HCT116 (cell line): ENCODE measurements around the gene MTX2. TPM values are rescaled to one million over a fixed set of nuclear protein-coding genes. Genes with fewer than 3 reads are reported as not detected.

Source experiments
- ATAC-seq: fragments of 200-7000 bp; cut with Tn5 transposase; 2 replicates; pipeline ENCODE4 v1.9.1; 2020; ENCODE audit warnings: mild to moderate bottlenecking, moderate library complexity
- BruUV-seq: library from RNA; stranded (reverse); fragments of 400-500 nt; replicated peaks from 2 replicates; lab custom pipeline; 2021; lab: Mats Ljungman, UMichigan
- CTCF ChIA-PET: fragments of 300-600 bp; sonication (Branson Sonifier 250); formaldehyde crosslinking; loops from one replicate; lab custom pipeline; 2021; ENCODE audit warnings: antibody characterized with exemption; lab: Charles Lee
- POLR2A ChIA-PET: fragments of 300-600, 350-600 bp; sonication (Branson Sonifier 250); formaldehyde crosslinking; loops from one replicate; lab custom pipeline; 2021; ENCODE audit warnings: antibody characterized with exemption; lab: Charles Lee
- RAD21 ChIA-PET, 2 experiments: fragments of 300-600 bp; sonication (Branson Sonifier 250); formaldehyde crosslinking; loops; one replicate each; lab custom pipeline; 2023; ENCODE audit warnings: low total read pairs in 2 of 2; ENCODE audit not compliant: uncharacterized antibody in 2 of 2, unreplicated experiment in 2 of 2, low non-redundant PET in 1 of 2; lab: Charles Lee
- DNase-seq: peaks from one replicate; pipeline ENCODE4 v3.0.0-alpha.2; 2010; ENCODE audit warnings: low read depth, low spot score
- H2AFZ ChIP-seq: fragments of 200-600 bp; shearing (Covaris generic), sonication (generic); 2 replicates; pipeline ENCODE4 v1.6.1; 2017; ENCODE audit warnings: low read depth, mixed run types, mixed read lengths, antibody characterized with exemption, low read length; ENCODE audit not compliant: poor library complexity, severe bottlenecking
- H3K27ac ChIP-seq: 2 replicates; pipeline ENCODE4 v1.5.1; 2012; ENCODE audit warnings: low read depth, low read length
- H3K27me3 ChIP-seq: fragments of 200-600 bp; sonication (generic); 2 replicates; pipeline ENCODE4 v1.6.1; 2016; ENCODE audit warnings: mixed run types, low read length, mixed read lengths; ENCODE audit not compliant: insufficient read depth
- H3K36me3 ChIP-seq, 2 experiments: fragments of 200-500 bp in 1 of 2; fragments of 200-600 bp in 1 of 2; sonication (Bioruptor generic) in 1 of 2; sonication (generic) in 1 of 2; 2 replicates each; pipeline versions ENCODE4 v1.5.1 to v1.6.1; 2014 to 2016; ENCODE audit warnings: low read length in 2 of 2, inconsistent platforms in 1 of 2, mixed read lengths in 1 of 2, mixed run types in 1 of 2; ENCODE audit not compliant: insufficient read depth in 2 of 2, control insufficient read depth in 1 of 2
- H3K4me1 ChIP-seq, 2 experiments: fragments of 200-600 bp in 1 of 2; sonication (generic) in 1 of 2; 2 replicates each; pipeline versions ENCODE4 v1.5.1 to v1.6.1; 2012 to 2017; ENCODE audit warnings: low read length in 2 of 2, inconsistent platforms in 1 of 2, mild to moderate bottlenecking in 1 of 2, mixed read lengths in 1 of 2, mixed run types in 1 of 2, moderate library complexity in 1 of 2; ENCODE audit not compliant: insufficient read depth in 2 of 2, control insufficient read depth in 1 of 2
- H3K4me2 ChIP-seq: fragments of 200-600 bp; sonication (generic); 2 replicates; pipeline ENCODE4 v1.6.1; 2017; ENCODE audit warnings: mixed run types, low read length, mixed read lengths
- H3K4me3 ChIP-seq, 2 experiments: fragments of 200-600 bp in 1 of 2; sonication (generic) in 1 of 2; replicated peaks in 1 of 2; 2 replicates each; pipeline ENCODE4 v1.5.1; 2011 to 2016; ENCODE audit warnings: low read length in 2 of 2, control low read depth in 1 of 2, low read depth in 1 of 2, mild to moderate bottlenecking in 1 of 2, mixed read lengths in 1 of 2, mixed run types in 1 of 2
- H3K79me2 ChIP-seq: fragments of 200-600 bp; sonication (generic); 2 replicates; pipeline ENCODE4 v1.6.1; 2017; ENCODE audit warnings: mild to moderate bottlenecking, mixed run types, low read length, moderate library complexity, mixed read lengths; ENCODE audit not compliant: insufficient read depth
- H3K9ac ChIP-seq: fragments of 200-600 bp; sonication (generic); 2 replicates; pipeline ENCODE4 v1.6.1; 2016; ENCODE audit warnings: low read length, mixed read lengths
- H3K9me2 ChIP-seq: fragments of 200-600 bp; sonication (generic), shearing (Covaris generic); 2 replicates; pipeline ENCODE4 v1.6.1; 2017; ENCODE audit warnings: mixed run types, mild to moderate bottlenecking, moderate library complexity; ENCODE audit not compliant: insufficient read depth
- H3K9me3 ChIP-seq, 2 experiments: fragments of 200-500 bp in 1 of 2; fragments of 200-600 bp in 1 of 2; sonication (Bioruptor generic) in 1 of 2; sonication (generic) in 1 of 2; 2 replicates each; pipeline ENCODE4 v1.6.1; 2014 to 2017; ENCODE audit warnings: low read length in 2 of 2, mixed read lengths in 2 of 2, inconsistent platforms in 1 of 2, low read depth in 1 of 2, mild to moderate bottlenecking in 1 of 2, mixed run types in 1 of 2, moderate library complexity in 1 of 2; ENCODE audit not compliant: control insufficient read depth in 1 of 2, insufficient read depth in 1 of 2
- H4K20me1 ChIP-seq: fragments of 200-600 bp; sonication (generic), shearing (Covaris generic); 2 replicates; pipeline ENCODE4 v1.6.1; 2017; ENCODE audit warnings: mixed run types, mild to moderate bottlenecking, moderate library complexity; ENCODE audit not compliant: insufficient read depth
- CBX3 ChIP-seq: IDR thresholded peaks from 2 replicates; pipeline ENCODE4 v1.6.1; 2012; ENCODE audit warnings: low read depth
- EGR1 ChIP-seq: IDR thresholded peaks from 2 replicates; pipeline ENCODE4 v1.6.1; 2012; ENCODE audit warnings: low read depth
- ELF1 ChIP-seq: IDR thresholded peaks from 2 replicates; pipeline ENCODE4 v1.6.1; 2012; ENCODE audit warnings: low read depth, borderline replicate concordance
- EZH2 ChIP-seq: fragments of 200-600 bp; sonication (generic); IDR thresholded peaks from 2 replicates; pipeline ENCODE4 v1.6.1; 2017; ENCODE audit warnings: antibody characterized with exemption, mixed run types
- JUND ChIP-seq: IDR thresholded peaks from 2 replicates; pipeline ENCODE4 v1.6.1; 2012
- SIN3A ChIP-seq: IDR thresholded peaks from 2 replicates; pipeline ENCODE4 v1.6.1; 2012; ENCODE audit warnings: low read depth
- SP1 ChIP-seq: IDR thresholded peaks from 2 replicates; pipeline ENCODE4 v1.6.1; 2012; ENCODE audit warnings: low read depth
- SRF ChIP-seq: IDR thresholded peaks from 2 replicates; pipeline ENCODE4 v1.6.1; 2012; ENCODE audit warnings: low read depth
- YY1 ChIP-seq: IDR thresholded peaks from 2 replicates; pipeline ENCODE4 v1.6.1; 2011; ENCODE audit warnings: low read length, low read depth, moderate library complexity, mild to moderate bottlenecking; ENCODE audit not compliant: insufficient replicate concordance; ENCODE audit errors: extremely low read depth
- intact Hi-C: fragments of 100-400 bp; cut with micrococcal nuclease; formaldehyde crosslinking; loops from 2 replicates; pipeline ENCODE4 v1.10.0; 2022
- total RNA-seq: library from RNA; stranded (reverse); gene quantifications from one replicate; pipeline ENCODE4 v1.2.1, GENCODE V29; 2021; ENCODE audit not compliant: unreplicated experiment
- TF ChIP-seq, protein P1 (sequence below): IDR thresholded peaks from 2 replicates; pipeline ENCODE4 v1.6.1; 2012
- TF ChIP-seq, protein P2 (sequence below): IDR thresholded peaks from 2 replicates; pipeline ENCODE4 v1.6.1; 2012; ENCODE audit warnings: low read depth
- TF ChIP-seq, protein P3 (sequence below): IDR thresholded peaks from 2 replicates; pipeline ENCODE4 v1.6.1; 2011; ENCODE audit warnings: mild to moderate bottlenecking, low read length, moderate library complexity; ENCODE audit not compliant: insufficient replicate concordance; ENCODE audit errors: extremely low read depth

MTX2 gene
- total RNA-seq, 1 experiment from 2014 or later, result 38.9 TPM

DNA sequence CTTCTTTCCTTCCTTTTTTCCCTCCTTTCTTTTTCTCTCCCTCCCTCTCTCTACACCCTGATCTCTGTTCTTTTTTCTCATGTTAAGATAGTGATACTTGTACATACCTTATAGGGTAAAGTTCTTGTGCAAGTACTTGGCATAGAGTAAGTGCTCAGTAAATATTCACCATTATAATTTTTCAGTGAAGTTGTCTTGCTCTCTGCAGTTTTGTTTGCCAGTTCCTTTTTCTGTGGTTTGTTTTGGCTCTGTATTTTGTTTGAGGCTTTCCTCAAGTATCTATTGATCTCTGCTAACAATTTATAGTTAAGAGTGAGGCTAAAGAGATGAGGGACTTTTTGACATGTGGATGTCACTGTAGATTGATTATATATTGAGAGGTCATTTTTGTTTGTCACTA lies 48.0 kb downstream of the MTX2 start:
- intact Hi-C loops, result no loop called here
- H3K27ac ChIP-seq, result no peak overlapping the region
- BruUV-seq, result no TSS peak

DNA sequence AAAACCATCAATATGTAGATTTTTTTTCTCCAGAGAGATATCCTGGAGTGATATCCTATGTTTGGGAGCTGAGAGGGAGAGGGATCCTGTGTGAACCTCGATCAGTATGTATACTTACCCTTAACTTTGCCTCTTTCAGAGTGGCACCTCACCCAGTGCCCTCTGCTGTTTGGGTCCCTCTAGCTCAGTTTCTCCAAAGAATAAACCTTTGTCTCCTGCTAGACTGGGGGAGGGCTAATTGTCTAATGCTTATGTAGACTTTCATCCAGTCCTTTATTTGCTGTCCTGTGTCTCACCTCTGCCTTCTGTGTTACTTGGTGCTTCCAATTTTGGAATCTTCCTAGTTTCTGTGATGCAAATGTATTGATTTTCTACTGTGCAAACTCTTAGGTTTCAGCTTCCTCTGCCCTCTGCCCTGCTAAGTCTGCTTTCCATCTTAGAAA lies 48.4 kb downstream of the MTX2 start:
- Histone ChIP-seq H3K9me2 (no peaks in the 10 kb centered on the region), H2AFZ (no peak overlapping the region), H3K4me1 (peaks cover 26 to 39% of the 10 kb centered on the region in 2 experiments), H3K36me3 (no peaks in the 10 kb centered on the region), H3K4me2 (no peak overlapping the region), H3K9me3 (no peaks in the 10 kb centered on the region), H3K27me3 (no peaks in the 10 kb centered on the region), H4K20me1 (no peaks in the 10 kb centered on the region), H3K79me2 (peaks cover 18% of the 10 kb centered on the region), H3K27ac (no peak overlapping the region), H3K9ac (no peak overlapping the region), H3K4me3 (no peak overlapping the region)
- RAD21 ChIA-PET, result no interaction called here
- intact Hi-C loops, result no loop called here
- DNase-seq (no peak), ATAC-seq (no peak)
- CTCF ChIA-PET, result no interaction called here
- no TSS peak for BruUV-seq
- TF ChIP-seq, protein P1, sequence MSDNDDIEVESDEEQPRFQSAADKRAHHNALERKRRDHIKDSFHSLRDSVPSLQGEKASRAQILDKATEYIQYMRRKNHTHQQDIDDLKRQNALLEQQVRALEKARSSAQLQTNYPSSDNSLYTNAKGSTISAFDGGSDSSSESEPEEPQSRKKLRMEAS, result no peak
- TF ChIP-seq SP1 (no peak), ELF1 (no peak), CBX3 (no peak), JUND (no peak), YY1 (no peak)
- TF ChIP-seq, protein P2, sequence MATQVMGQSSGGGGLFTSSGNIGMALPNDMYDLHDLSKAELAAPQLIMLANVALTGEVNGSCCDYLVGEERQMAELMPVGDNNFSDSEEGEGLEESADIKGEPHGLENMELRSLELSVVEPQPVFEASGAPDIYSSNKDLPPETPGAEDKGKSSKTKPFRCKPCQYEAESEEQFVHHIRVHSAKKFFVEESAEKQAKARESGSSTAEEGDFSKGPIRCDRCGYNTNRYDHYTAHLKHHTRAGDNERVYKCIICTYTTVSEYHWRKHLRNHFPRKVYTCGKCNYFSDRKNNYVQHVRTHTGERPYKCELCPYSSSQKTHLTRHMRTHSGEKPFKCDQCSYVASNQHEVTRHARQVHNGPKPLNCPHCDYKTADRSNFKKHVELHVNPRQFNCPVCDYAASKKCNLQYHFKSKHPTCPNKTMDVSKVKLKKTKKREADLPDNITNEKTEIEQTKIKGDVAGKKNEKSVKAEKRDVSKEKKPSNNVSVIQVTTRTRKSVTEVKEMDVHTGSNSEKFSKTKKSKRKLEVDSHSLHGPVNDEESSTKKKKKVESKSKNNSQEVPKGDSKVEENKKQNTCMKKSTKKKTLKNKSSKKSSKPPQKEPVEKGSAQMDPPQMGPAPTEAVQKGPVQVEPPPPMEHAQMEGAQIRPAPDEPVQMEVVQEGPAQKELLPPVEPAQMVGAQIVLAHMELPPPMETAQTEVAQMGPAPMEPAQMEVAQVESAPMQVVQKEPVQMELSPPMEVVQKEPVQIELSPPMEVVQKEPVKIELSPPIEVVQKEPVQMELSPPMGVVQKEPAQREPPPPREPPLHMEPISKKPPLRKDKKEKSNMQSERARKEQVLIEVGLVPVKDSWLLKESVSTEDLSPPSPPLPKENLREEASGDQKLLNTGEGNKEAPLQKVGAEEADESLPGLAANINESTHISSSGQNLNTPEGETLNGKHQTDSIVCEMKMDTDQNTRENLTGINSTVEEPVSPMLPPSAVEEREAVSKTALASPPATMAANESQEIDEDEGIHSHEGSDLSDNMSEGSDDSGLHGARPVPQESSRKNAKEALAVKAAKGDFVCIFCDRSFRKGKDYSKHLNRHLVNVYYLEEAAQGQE, result no peak
- TF ChIP-seq, protein P3, sequence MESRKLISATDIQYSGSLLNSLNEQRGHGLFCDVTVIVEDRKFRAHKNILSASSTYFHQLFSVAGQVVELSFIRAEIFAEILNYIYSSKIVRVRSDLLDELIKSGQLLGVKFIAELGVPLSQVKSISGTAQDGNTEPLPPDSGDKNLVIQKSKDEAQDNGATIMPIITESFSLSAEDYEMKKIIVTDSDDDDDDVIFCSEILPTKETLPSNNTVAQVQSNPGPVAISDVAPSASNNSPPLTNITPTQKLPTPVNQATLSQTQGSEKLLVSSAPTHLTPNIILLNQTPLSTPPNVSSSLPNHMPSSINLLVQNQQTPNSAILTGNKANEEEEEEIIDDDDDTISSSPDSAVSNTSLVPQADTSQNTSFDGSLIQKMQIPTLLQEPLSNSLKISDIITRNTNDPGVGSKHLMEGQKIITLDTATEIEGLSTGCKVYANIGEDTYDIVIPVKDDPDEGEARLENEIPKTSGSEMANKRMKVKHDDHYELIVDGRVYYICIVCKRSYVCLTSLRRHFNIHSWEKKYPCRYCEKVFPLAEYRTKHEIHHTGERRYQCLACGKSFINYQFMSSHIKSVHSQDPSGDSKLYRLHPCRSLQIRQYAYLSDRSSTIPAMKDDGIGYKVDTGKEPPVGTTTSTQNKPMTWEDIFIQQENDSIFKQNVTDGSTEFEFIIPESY, result no peak
- POLR2A ChIA-PET, result no interaction called here

More for the DNA sequence above, 48.0 kb downstream of the MTX2 start:
- Histone ChIP-seq H2AFZ (no peak overlapping the region), H3K9me3 (no peaks in the 10 kb centered on the region), H3K9me2 (no peaks in the 10 kb centered on the region), H3K36me3 (no peaks in the 10 kb centered on the region), H3K4me1 (peaks cover 31 to 42% of the 10 kb centered on the region in 2 experiments), H3K4me2 (no peak overlapping the region), H3K27me3 (no peaks in the 10 kb centered on the region), H3K79me2 (peaks cover 18% of the 10 kb centered on the region), H3K4me3 (no peak overlapping the region), H4K20me1 (no peaks in the 10 kb centered on the region), H3K9ac (no peak overlapping the region)
- DNase-seq, result no peak
- ATAC-seq, result no peak
- ChIA-PET POLR2A (no interaction called here), RAD21 (no interaction called here), CTCF (no interaction called here)
- TF ChIP-seq SRF, result no peak
- no peak for TF ChIP-seq SP1
- TF ChIP-seq, protein P3, result no peak
- TF ChIP-seq EZH2, result no peak
- no peak for TF ChIP-seq SIN3A
- TF ChIP-seq YY1, result no peak
- no peak for TF ChIP-seq EGR1
